ENCODE results near the gene UNC79.

DNA sequence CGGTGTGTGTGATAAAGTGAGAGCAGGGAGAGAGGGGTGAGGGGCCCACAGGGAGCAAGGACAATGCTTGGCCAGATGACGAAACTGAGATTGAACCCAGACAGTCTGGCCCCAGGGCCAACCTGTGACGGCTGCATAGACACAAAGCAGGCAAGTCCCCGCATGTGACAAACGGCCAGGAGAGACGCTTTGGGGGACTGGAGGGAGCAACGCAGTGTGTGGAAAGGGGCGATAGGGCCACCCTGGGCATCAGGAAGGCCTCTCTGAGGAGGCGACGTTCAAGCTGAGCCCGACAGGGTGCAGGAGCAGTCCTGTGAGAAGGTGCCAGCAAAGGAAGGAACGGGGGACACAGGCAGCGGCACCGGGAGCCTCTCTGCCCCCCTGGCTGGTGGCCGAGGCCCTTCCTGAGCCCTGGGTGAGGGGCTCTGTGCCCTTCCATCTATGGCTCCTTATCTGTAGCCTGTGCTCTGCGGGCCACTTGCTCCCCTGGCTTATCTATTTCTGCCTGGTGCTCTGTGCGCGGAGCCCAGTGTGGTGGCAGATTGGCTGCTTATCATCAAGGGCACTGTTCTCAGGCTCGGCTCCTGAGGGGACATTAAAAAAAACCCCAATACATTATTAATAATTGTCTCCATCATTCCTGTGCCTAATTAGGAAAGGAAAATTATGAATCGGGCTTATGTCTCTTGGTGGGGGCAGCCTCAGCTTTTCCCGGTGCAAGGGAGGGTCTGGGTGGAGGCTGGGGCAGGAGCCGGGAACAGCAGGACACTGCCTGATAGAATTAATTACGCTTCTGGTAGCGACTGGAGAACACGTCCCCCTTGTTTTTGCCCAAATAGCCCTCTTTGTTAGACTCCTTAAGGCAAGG, 317.7 kb downstream of the UNC79 start:
- TF ChIP-seq CTCF (IDR thresholded peaks at IDR 0.05; ENCODE audit: insufficient read depth, low read length, poor library complexity, severe bottlenecking) (no peak), EZH2phosphoT487 (conservative IDR thresholded peaks at IDR 0.05; ENCODE audit: low read length) (no peak)
